ENCODE measurements around the gene ARMH1.
A peak's percentile ranks its signal among the peaks of the same experiment; 100 is the strongest.
"Not testable (repeated sequence)": the region's sequence is repeated elsewhere in the genome, so short reads cannot be mapped to it uniquely, and the experiment has no call there.

Gene ARMH1

DNA sequence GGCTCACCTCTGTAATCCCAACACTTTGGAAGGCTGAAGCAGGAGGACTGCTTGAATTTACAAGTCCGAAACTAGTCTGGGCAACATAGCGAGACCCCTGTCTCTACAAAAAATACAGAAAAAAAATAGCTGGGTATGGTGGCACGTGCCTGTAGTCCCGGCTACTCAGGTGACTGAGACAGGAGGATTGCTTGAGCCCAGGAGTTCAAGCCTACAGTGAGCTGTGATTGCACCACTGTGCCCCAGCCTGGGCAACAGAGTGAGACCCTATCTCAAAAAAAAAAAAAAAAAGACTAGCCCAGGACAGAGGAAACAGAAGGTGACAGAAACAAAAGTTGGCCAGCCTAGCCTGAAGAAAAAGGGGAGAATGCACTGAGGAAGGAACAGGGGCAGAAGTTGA lies 21.2 kb downstream of the ARMH1 start:
- no peak for DNase-seq (ENCODE audit: low read depth)

- DNase-seq (ENCODE audit: low read depth), result no peak
These were observed 21.6 kb downstream of the ARMH1 start for GRCh38 chr1:44696101-44696500.

DNA sequence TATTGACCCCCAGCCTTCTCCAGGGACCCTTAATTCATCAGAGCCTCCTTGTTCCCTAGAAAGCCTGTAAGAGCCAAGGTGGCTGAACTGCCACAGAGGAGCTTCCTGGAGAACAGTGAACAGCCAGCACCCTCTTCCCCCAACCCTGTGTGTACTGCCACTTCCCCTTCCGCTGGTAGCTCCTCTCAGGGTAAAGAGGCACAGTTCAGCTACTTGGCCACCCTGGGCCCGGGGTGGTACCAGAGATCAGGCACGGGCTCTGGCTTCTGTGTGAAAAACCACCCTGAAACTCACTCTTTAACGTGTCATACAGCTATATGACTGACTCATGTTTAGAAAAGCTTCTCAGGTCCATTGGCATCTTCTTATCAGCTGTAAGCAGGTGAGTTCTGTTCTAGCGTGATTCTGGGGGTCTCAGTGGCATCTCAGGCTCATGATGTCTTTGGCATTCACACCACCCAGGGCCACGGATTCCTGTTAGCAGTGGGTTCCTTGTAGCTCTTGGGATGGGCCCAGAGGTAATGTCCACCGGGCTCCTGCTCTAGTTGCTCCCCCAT lies 22.4 kb downstream of the ARMH1 start:
- DNase-seq (ENCODE audit: low read depth), result no peak

- DNase-seq (ENCODE audit: low read depth), result no peak
These were observed 23.6 kb downstream of the ARMH1 start for GRCh38 chr1:44698138-44698537.

- not testable (repeated sequence) for DNase-seq (ENCODE audit: low read depth)
These were observed 24.9 kb downstream of the ARMH1 start for GRCh38 chr1:44699375-44699774.

DNA sequence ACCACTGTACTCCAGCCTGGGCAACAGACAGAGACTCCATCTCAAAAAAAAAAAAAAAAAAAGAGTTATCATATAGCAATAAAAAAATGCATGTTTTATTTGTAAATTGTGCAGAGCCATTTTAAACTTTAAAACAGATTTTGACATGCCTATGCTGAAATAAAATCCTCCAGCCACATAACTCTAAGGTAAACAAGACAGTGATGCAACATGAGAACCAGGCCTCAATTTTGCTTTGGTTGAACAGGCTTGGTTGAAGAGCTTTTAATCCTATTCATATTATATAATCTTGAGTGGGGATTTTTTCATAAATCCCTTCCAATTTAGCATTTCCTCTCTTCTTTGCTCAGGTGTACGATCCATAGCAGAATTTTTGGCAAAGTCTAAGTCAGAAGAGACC lies 26.1 kb downstream of the ARMH1 start:
- DNase-seq (ENCODE audit: low read depth), result no peak

GRCh38 chr1:44701141-44701573 lies 26.6 kb downstream of the ARMH1 start:
- DNase-seq (ENCODE audit: low read depth), result no peak

DNA sequence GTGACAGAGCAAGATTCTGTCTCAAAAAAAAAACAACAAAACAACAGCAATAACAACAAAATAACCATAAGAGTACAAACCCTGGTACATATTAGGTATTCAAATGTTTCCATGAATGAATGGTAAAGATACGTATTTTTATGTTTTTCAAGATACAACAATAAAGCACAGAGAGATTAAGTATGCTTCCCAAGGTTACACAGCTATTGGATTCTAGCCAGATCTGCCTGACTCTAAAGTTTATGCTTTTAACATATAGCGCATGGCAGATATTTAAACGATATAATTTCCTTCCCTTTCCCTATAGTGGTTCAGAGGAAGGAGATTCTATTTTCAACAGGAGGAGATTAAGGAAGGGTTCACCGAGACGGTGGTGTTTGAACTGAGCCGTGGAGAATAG lies 31.0 kb downstream of the ARMH1 start:
- no peak for DNase-seq (ENCODE audit: low read depth)

DNA sequence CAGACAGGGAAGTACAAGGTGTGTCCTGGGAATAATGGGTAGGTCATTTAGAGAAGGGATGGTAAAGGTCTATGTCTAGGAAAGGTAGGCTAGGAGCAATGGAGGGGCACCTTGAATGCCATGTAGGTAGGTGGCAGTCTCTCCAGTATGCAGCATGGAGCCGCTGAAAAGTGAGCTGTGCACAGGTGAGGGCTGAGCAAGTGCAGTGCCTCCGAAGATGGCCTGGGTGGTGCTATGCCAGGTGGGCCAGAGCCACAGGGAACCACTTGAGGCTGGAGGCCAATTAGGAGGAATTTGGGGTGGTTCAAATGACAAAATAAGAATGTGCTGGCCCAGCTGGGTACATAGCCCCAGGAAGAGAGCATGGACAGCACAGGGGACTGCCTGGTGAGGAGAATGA lies 31.4 kb downstream of the ARMH1 start:
- no peak for DNase-seq (ENCODE audit: low read depth)

DNA sequence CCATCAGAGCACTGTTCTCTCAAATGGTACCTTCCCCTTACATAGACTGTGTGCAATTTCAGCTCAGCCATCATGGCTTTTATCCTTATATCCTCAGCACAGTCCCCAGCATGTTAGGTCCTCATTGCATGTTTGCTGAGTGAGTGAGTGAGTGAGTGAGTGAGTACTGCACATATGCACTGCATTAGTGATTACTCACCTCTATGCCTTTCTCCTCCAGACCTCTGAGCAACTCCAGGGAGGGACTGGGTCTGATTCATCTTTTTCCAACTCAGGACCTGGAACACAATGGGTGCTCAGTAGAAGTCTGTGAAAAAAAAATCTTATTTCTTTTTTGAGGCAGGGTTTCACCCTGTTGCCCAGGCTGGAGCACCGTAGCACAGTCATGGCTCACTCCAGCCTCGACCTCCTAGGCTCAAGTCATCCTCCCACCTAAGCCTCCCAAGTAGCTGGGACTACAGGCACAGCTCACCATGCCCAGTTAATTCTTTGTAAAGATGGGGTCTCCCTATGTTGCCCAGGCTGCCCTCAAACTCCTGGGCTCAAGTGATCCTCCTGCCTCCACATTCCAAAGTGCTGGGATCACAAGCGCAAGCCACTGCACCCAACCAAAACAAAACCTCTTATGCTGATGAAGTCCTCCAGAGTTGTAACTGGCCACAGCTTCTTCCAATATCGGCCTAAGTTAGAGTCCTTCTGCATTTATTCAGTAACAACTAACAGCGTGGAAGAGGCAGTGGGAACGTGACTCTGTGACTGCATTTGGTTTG lies 32.8 kb downstream of the ARMH1 start:
- no peak for DNase-seq (ENCODE audit: low read depth)

DNA sequence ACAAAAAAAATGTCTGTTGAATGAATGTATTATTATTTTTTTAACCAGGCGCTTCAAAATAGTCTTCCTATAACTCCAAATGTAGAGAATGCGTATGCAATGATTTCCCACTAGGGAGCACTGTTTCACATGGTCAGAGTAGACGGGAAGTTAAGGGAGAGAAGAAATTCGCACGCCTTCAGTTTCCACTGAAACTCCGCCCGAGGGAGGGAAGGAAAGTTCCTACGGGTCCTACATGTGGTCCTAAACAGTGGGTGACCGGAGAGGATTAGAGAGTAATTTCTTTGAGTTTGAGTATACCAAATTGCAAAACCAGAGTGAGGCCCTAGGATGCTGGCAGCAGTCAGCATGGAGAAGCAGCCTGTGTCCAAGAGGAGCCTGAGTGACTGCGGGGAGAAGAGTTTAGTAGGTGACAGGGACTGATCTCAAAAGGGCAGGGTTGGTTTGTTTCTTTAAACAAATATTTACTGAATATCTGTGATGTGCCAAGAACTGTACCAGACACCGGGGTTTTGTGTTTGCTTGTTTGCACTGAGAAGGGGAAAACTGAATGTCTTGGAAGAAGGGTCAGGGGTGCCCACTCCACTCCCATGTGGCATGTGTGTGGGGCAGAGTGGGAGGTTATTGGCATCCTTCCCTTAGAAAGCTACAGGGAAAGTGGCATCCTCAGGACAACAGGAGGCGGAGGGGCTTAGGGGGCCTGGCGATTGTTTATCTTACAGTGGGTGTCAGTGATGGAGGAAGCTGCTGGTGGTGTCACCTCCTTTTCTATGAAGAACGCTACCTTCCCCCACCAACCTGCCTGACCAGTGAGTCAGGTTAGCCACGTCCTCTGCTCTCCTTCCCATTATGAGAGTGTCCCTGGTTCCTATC lies 33.7 kb downstream of the ARMH1 start:
- no peak for DNase-seq (ENCODE audit: low read depth)

GRCh38 chr1:44713321-44713781 lies 38.8 kb downstream of the ARMH1 start:
- DNase-seq (ENCODE audit: low read depth), result no peak

GRCh38 chr1:44714532-44714931 lies 40.0 kb downstream of the ARMH1 start:
- no peak for DNase-seq (ENCODE audit: low read depth)

- no peak for DNase-seq (ENCODE audit: low read depth)
These were observed 40.5 kb downstream of the ARMH1 start for GRCh38 chr1:44714944-44715571.

DNA sequence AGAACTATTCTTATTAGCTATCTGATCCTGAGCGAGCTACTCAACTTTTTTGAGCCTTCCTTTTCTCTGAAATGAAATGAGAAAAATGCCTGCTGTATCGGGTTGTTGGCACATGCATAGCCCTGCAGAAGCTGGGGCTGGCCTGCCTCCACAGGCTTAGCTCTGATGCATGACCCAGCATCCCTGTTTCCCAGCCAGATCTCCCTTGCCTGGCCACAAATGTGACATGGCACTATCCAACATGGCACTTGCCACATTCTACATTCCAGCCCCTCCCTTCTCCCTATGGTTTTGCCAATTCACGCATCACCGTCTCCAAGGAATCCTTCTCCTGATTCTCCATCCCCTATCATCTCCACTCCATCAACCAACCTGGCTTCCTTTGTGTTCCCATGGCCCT lies 42.6 kb downstream of the ARMH1 start:
- DNase-seq (ENCODE audit: low read depth), result no peak

DNA sequence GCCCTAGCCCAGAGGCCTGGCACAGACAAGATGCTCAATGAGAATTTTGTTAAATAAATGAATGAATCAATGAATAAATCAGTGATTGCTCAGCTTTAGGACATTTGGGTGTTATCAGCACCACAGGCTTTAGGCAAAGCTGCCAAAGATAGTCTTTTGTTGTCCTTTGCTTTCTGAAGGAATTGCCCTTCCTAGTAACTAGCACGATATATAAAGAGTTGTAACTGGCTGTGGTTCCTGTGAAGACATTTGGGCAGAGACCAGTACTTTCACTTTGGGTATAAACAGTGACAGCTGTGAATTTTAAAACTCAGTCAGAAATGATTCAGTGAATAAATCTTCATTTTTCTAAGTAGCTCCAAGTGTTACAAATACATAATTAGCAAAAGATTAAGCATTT lies 43.1 kb downstream of the ARMH1 start:
- DNase-seq (ENCODE audit: low read depth), result no peak

- DNase-seq (ENCODE audit: low read depth), result no peak
These were observed 43.6 kb downstream of the ARMH1 start for GRCh38 chr1:44718091-44718490.

DNA sequence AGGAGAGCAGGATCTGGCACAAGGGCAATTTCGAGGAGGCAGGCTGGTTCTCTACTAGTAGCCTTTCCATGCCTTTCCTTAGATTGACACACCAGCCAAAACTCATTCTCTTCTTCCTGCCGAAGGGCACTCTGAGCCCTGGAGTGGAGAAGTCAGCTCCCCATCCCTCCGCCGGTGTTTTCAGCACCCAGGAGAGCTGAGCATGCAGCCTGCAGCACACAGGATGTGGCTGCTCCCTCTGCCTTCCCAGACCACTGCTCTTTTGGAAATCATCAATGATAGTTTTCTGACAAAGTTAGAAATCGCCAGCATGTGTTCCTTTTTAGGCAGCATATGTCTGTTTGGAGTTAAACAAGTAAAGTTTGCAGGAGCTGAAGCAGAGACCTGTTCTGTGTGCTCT lies 44.8 kb downstream of the ARMH1 start:
- no peak for DNase-seq (ENCODE audit: low read depth)

DNA sequence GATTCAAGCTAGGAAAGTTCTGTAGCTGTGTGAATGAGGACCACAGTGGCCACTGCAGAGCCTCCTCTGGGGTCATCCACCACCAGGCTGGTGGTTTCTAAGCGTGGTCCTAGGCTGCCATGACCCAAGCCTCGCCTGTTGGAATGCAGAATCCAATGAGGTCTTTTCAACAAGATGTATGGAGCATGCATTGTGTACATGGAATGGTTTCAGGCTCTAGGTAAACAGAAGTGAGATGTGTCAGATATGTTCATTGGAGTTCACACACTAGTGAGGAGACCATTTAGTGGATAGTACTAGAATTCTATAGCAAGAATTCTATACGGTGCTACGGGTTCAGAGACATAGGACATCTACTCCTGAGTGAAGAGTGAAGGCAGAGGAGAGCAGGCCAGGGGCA lies 45.8 kb downstream of the ARMH1 start:
- DNase-seq (ENCODE audit: low read depth), result no peak

DNA sequence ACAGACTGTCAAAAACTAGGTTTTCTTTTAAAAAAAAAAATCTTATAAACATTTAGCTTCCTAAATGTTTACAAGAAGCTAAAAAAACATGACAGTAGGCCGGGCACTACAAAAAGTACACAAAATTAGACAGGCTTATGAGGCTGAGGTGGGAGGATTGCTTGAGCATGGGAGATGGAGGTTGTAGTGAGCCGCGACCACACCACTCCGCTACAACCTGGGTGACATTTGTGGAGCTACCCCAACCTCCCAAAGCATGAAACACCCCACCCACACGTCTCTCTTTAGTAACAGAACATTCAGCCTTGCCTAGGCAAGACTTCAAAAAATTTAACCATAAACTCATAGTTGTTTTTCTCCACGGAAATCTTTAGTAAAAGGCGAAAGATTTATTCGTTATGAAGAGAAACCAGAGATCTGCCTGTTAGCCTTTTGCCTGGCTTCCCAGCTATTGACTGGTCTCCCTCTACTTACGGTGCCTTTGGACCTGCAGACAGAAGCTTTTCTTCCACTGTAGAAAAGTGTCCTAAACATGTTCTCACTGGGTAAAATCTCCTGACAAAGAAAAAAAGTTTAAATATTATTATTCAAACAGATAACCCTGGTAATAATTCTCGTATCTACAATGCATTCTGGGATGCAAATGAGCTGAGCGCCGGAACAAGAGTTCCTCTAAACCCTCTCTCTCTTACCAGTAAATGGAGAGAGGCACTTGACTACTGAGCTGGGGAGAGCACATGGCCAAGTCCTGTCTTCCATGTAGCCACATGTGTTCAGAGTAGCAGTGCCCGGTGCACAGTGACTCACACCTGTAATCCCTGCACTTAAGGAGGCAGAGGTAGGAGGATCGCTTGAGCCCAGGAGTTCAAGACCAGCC lies 47.2 kb downstream of the ARMH1 start:
- peak; percentile 52 for DNase-seq (ENCODE audit: low read depth)

- no peak for DNase-seq (ENCODE audit: low read depth)
These were observed 48.5 kb downstream of the ARMH1 start for GRCh38 chr1:44723064-44723463.

Data from stimulated activated CD8-positive, alpha-beta memory T cell treated with anti-CD3 and anti-CD28 coated beads, Interleukin-7, amount 100 ng/mL, for 24 hours (primary cell).